C4-2B (cell line): ENCODE measurements around the gene PALMD.

Experiments
- CTCF ChIP-seq: fragments of 450-650 bp; conservative IDR thresholded peaks from 2 replicates; pipeline ENCODE4 v1.5.1; 2017; ENCODE audit warnings: mild to moderate bottlenecking
- ZFX ChIP-seq: fragments of 450-650 bp; IDR thresholded peaks from 2 replicates; pipeline ENCODE4 v1.6.1; 2017

- TF ChIP-seq ZFX (no peak), CTCF (no peak)
These were observed 9.5 kb downstream of the PALMD start for GRCh38 chr1:99655376-99655775.
